Liver (tissue), 9 donors: ENCODE results near the gene GORAB. TPM values are rescaled to one million over a fixed set of nuclear protein-coding genes. Genes with fewer than 3 reads are reported as not detected.

Experiments
- DNase-seq: peaks from one replicate; pipeline ENCODE4 v3.0.0-alpha.2; 2017; ENCODE audit warnings: low spot score
- H3K27ac ChIP-seq, 2 donors: one replicate each; pipeline ENCODE4 v1.7.0; 2013; ENCODE audit warnings: inconsistent platforms in 2 of 2, low read length in 2 of 2, control low read depth in 1 of 2, low read depth in 1 of 2, mild to moderate bottlenecking in 1 of 2
- H3K27me3 ChIP-seq, 4 donors: one replicate each; pipeline versions ENCODE4 v1.6.1 to v1.7.0; 2013; ENCODE audit warnings: low read length in 3 of 4, inconsistent platforms in 1 of 4, mild to moderate bottlenecking in 1 of 4, moderate library complexity in 1 of 4; ENCODE audit not compliant: control insufficient read depth in 4 of 4, insufficient read depth in 4 of 4
- H3K36me3 ChIP-seq, 4 donors: one replicate each; pipeline versions ENCODE4 v1.6.1 to v1.7.0; 2013; ENCODE audit warnings: low read length in 3 of 4, mild to moderate bottlenecking in 3 of 4, low read depth in 1 of 4, moderate library complexity in 1 of 4; ENCODE audit not compliant: control insufficient read depth in 4 of 4, insufficient read depth in 3 of 4
- H3K4me1 ChIP-seq, 4 donors: one replicate each; pipeline versions ENCODE4 v1.6.1 to v1.7.0; 2013; ENCODE audit warnings: low read length in 3 of 4, mild to moderate bottlenecking in 3 of 4, moderate library complexity in 1 of 4; ENCODE audit not compliant: control insufficient read depth in 4 of 4, insufficient read depth in 4 of 4
- H3K4me3 ChIP-seq, 3 donors: one replicate each; pipeline versions ENCODE4 v1.6.1 to v1.7.0; 2013; ENCODE audit warnings: low read length in 3 of 3, control low read depth in 1 of 3, low read depth in 1 of 3, mild to moderate bottlenecking in 1 of 3
- H3K9ac ChIP-seq, 2 donors: one replicate each; pipeline ENCODE4 v1.7.0; 2013; ENCODE audit warnings: low read length in 2 of 2, mild to moderate bottlenecking in 2 of 2, moderate library complexity in 2 of 2, control low read depth in 1 of 2, low read depth in 1 of 2
- H3K9me3 ChIP-seq, 4 donors: one replicate each; pipeline versions ENCODE4 v1.6.1 to v1.7.0; 2013; ENCODE audit warnings: low read length in 3 of 4; ENCODE audit not compliant: control insufficient read depth in 4 of 4
- ATF3 ChIP-seq: IDR thresholded peaks from 2 replicates; pipeline ENCODE4 v1.6.1; 2016; ENCODE audit warnings: antibody characterized with exemption
- EGR1 ChIP-seq, 2 donors: IDR thresholded peaks; 2 replicates each; pipeline ENCODE4 v1.6.1; 2016 to 2018; ENCODE audit warnings: antibody characterized with exemption in 2 of 2, low read depth in 2 of 2
- FOXA1 ChIP-seq: IDR thresholded peaks from 2 replicates; pipeline ENCODE4 v1.6.1; 2016; ENCODE audit warnings: antibody characterized with exemption
- FOXA2 ChIP-seq: IDR thresholded peaks from 2 replicates; pipeline ENCODE4 v1.6.1; 2016; ENCODE audit warnings: antibody characterized with exemption
- GABPA ChIP-seq, 2 donors: IDR thresholded peaks in 1 of 2; conservative IDR thresholded peaks in 1 of 2; 2 replicates each; pipeline ENCODE4 v1.6.1; 2016; ENCODE audit warnings: antibody characterized with exemption in 2 of 2, mild to moderate bottlenecking in 1 of 2, moderate library complexity in 1 of 2
- HNF4A ChIP-seq, 2 donors: conservative IDR thresholded peaks; 2 replicates each; pipeline ENCODE4 v1.6.1; 2016; ENCODE audit warnings: antibody characterized with exemption in 2 of 2, mild to moderate bottlenecking in 2 of 2
- HNF4G ChIP-seq: IDR thresholded peaks from 2 replicates; pipeline ENCODE4 v1.6.1; 2016; ENCODE audit warnings: antibody characterized with exemption
- JUND ChIP-seq, 2 donors: IDR thresholded peaks; 2 replicates each; pipeline ENCODE4 v1.6.1; 2016; ENCODE audit warnings: antibody characterized with exemption in 2 of 2
- MAX ChIP-seq: IDR thresholded peaks from 2 replicates; pipeline ENCODE4 v1.6.1; 2016; ENCODE audit warnings: antibody characterized with exemption
- NR2F2 ChIP-seq: IDR thresholded peaks from 2 replicates; pipeline ENCODE4 v1.6.1; 2016; ENCODE audit warnings: antibody characterized with exemption
- RAD21 ChIP-seq, 2 donors: IDR thresholded peaks; 2 replicates each; pipeline ENCODE4 v1.6.1; 2016; ENCODE audit warnings: antibody characterized with exemption in 2 of 2, mild to moderate bottlenecking in 2 of 2
- REST ChIP-seq: IDR thresholded peaks from 2 replicates; pipeline ENCODE4 v1.6.1; 2016; ENCODE audit warnings: antibody characterized with exemption, mild to moderate bottlenecking
- SP1 ChIP-seq: IDR thresholded peaks from 2 replicates; pipeline ENCODE4 v1.6.1; 2018; ENCODE audit warnings: antibody characterized with exemption, mild to moderate bottlenecking
- YY1 ChIP-seq: IDR thresholded peaks from 2 replicates; pipeline ENCODE4 v1.6.1; 2016; ENCODE audit warnings: antibody characterized with exemption, mild to moderate bottlenecking
- ZBTB33 ChIP-seq: IDR thresholded peaks from 2 replicates; pipeline ENCODE4 v1.6.1; 2016; ENCODE audit warnings: antibody characterized with exemption
- WGBS: extraction: QIAGEN DNeasy Blood & Tissue Kit; methylation state at CpG from one replicate; pipeline ENCODE4 v1.1.7; 2013; 5-methylcytosine and 5-hydroxymethylcytosine counted together
- polyA plus RNA-seq, 2 donors: library from polyadenylated mRNA; stranded (reverse) in 1 of 2; unstranded in 1 of 2; fragments of 200-250 nt in 1 of 2; fragments of >200 nt in 1 of 2; fragmentation: Nextera tagmentation in 1 of 2; extraction: Ambion mirVana in 1 of 2; gene quantifications; one replicate each; pipeline versions ENCODE4 v1.2.1 to v1.2.3, GENCODE V29; 2013 to 2015
- total RNA-seq, 2 donors: library from RNA; depleted of rRNA; stranded (reverse); fragments of >200 nt; gene quantifications; one replicate each; pipeline ENCODE4 v1.2.3, GENCODE V29; 2014
- donor health status: healthy.
- donor health status: healthy.
- donor health status: healthy.
- donor health status: healthy.
- donor health status: healthy.

Gene GORAB
- total and polyA plus RNA-seq, 4 donors = 4.0 to 11.1 (median 8.7) TPM

GRCh38 chr1:170576980-170577379 is 45.0 kb downstream of the GORAB start (continued):
- no peak for TF ChIP-seq ZBTB33
- no peak for TF ChIP-seq NR2F2
- TF ChIP-seq MAX = no peak
- TF ChIP-seq FOXA1 = no peak
- TF ChIP-seq GABPA (IDR thresholded peaks at IDR 0.05 in 1 of 2, conservative IDR thresholded peaks at IDR 0.05 in 1 of 2) = no peak

GRCh38 chr1:170578359-170578758 is 46.4 kb downstream of the GORAB start:
- Histone ChIP-seq H3K27ac (no peak overlapping the region), H3K27me3 (no peaks in the 10 kb centered on the region), H3K4me3 (no peak overlapping the region), H3K9me3 (no peaks in the 10 kb centered on the region), H3K4me1 (no peaks in the 10 kb centered on the region), H3K9ac (no peak overlapping the region), H3K36me3 (no peaks in the 10 kb centered on the region)
- TF ChIP-seq HNF4G = no peak
- TF ChIP-seq REST = no peak
- no peak for TF ChIP-seq SP1
- no peak for TF ChIP-seq NR2F2
- no peak for TF ChIP-seq ZBTB33
- no peak for TF ChIP-seq EGR1 (IDR thresholded peaks at IDR 0.05; ENCODE audit: low read depth in 2 of 2)
- no peak for TF ChIP-seq FOXA2
- no peak for TF ChIP-seq RAD21 (IDR thresholded peaks at IDR 0.05)
- no peak for TF ChIP-seq HNF4A (conservative IDR thresholded peaks at IDR 0.05)
- no peak for TF ChIP-seq GABPA (IDR thresholded peaks at IDR 0.05 in 1 of 2, conservative IDR thresholded peaks at IDR 0.05 in 1 of 2)
- no peak for TF ChIP-seq ATF3
- TF ChIP-seq YY1 = no peak
- TF ChIP-seq MAX = no peak
- no peak for TF ChIP-seq FOXA1
- no peak for TF ChIP-seq JUND (IDR thresholded peaks at IDR 0.05)
- 47% methylated on average over 1 of the region's 1 CpG for WGBS
- DNase-seq = no peak
